T-cell (primary cell): ENCODE data around the gene CACNG4. TPM values are rescaled to one million over a fixed set of nuclear protein-coding genes. Genes with fewer than 3 reads are reported as not detected.

Experiments used
- ATAC-seq, 4 experiments: fragments of 200-7000 bp in 3 of 4; fragments of 150-1000 bp in 1 of 4; cut with Tn5 transposase; replicated peaks in 1 of 4; 1 replicate in 3 of 4; 2 replicates in 1 of 4; pipeline ENCODE4 v1.10.0; 2021; ENCODE audit warnings: moderate library complexity in 3 of 4, mild to moderate bottlenecking in 2 of 4, moderate number of reproducible peaks in 1 of 4
- CTCF ChIA-PET, 2 donors: fragments of 300-600 bp; sonication (Branson Sonifier 250); formaldehyde crosslinking; loops; one replicate each; lab custom pipeline; 2022; ENCODE audit warnings: antibody characterized with exemption in 2 of 2; lab: Charles Lee
- POLR2A ChIA-PET, 2 donors: fragments of 300-600 bp; sonication (Branson Sonifier 250); formaldehyde crosslinking; loops; one replicate each; lab custom pipeline; 2022; ENCODE audit warnings: antibody characterized with exemption in 2 of 2; lab: Charles Lee
- DNase-seq, 35 experiments: peaks; one replicate each; pipeline versions ENCODE4 v3.0.0 to v3.0.0-alpha.2; 2013 to 2023
- H3K27ac ChIP-seq: one replicate; pipeline ENCODE4 v1.5.1; 2013; ENCODE audit warnings: low read length
- H3K27me3 ChIP-seq, 2 experiments: replicated peaks in 1 of 2; 1 replicate in 1 of 2; 2 replicates in 1 of 2; pipeline versions ENCODE4 v1.6.1 to v1.7.0; 2013; ENCODE audit warnings: low read length in 1 of 2, mixed read lengths in 1 of 2; ENCODE audit not compliant: control insufficient read depth in 2 of 2, insufficient read depth in 2 of 2; ENCODE audit errors: extremely low read depth in 1 of 2
- H3K36me3 ChIP-seq, 2 donors: 1 replicate in 1 of 2; 2 replicates in 1 of 2; pipeline versions ENCODE4 v1.6.1 to v1.7.0; 2013; ENCODE audit warnings: low read length in 1 of 2; ENCODE audit not compliant: control insufficient read depth in 2 of 2, insufficient read depth in 1 of 2; ENCODE audit errors: extremely low read depth in 1 of 2
- H3K4me1 ChIP-seq, 2 experiments: 1 replicate in 1 of 2; 2 replicates in 1 of 2; pipeline versions ENCODE4 v1.6.1 to v1.7.0; 2013; ENCODE audit warnings: low read length in 2 of 2, mixed read lengths in 1 of 2; ENCODE audit not compliant: insufficient read depth in 2 of 2, control insufficient read depth in 1 of 2; ENCODE audit errors: extremely low read depth in 1 of 2
- H3K4me3 ChIP-seq, 2 donors: 1 replicate in 1 of 2; 2 replicates in 1 of 2; pipeline versions ENCODE4 v1.5.1 to v1.7.0; 2013; ENCODE audit warnings: mild to moderate bottlenecking in 2 of 2, low read length in 1 of 2, moderate library complexity in 1 of 2; ENCODE audit not compliant: control insufficient read depth in 1 of 2; ENCODE audit errors: extremely low read depth in 1 of 2
- H3K9me3 ChIP-seq: 2 replicates; pipeline ENCODE4 v1.7.0; 2013
- H3K27ac Mint-ChIP-seq, 2 donors: one replicate each; pipeline ENCODE4 v1.8.0; 2020 to 2021; ENCODE audit warnings: mild to moderate bottlenecking in 2 of 2, mixed read lengths in 2 of 2
- H3K27me3 Mint-ChIP-seq, 2 donors: one replicate each; pipeline ENCODE4 v1.8.0; 2021 to 2022; ENCODE audit warnings: mixed read lengths in 2 of 2
- H3K36me3 Mint-ChIP-seq: one replicate; pipeline ENCODE4 v1.8.0; 2021; ENCODE audit warnings: mixed read lengths
- H3K4me1 Mint-ChIP-seq, 3 donors: one replicate each; pipeline ENCODE4 v1.8.0; 2020 to 2022; ENCODE audit warnings: mixed read lengths in 3 of 3, mild to moderate bottlenecking in 1 of 3
- H3K4me3 Mint-ChIP-seq, 3 donors: one replicate each; pipeline ENCODE4 v1.8.0; 2020 to 2022; ENCODE audit warnings: mild to moderate bottlenecking in 3 of 3, mixed read lengths in 3 of 3, moderate library complexity in 3 of 3
- H3K9me3 Mint-ChIP-seq, 3 donors: one replicate each; pipeline ENCODE4 v1.8.0; 2020 to 2022; ENCODE audit warnings: mixed read lengths in 3 of 3
- WGBS: methylation state at CpG from one replicate; pipeline ENCODE4 v1.1.5; 2013; ENCODE audit warnings: missing lambda C conversion rate; ENCODE audit not compliant: insufficient coverage; 5-methylcytosine and 5-hydroxymethylcytosine counted together
- total RNA-seq, 35 experiments: library from RNA in 6 of 35; stranded (reverse) in 6 of 35; fragments of 120-200 nt in 1 of 35; gene quantifications; one replicate each; pipeline versions ENCODE4 v1.2.1 to v1.2.4 and lab custom pipeline; 2013 to 2026

Gene CACNG4
- total RNA-seq, 5 donors from 2014 or later (not counting 1 experiment from before 2014, with no cell fraction given) = 0.06 to 0.20 (median 0.13) TPM; not detected in 2

GRCh38 chr17:67078292-67078691 is 113.8 kb downstream of the CACNG4 start:
- Histone ChIP-seq H3K27me3 (no peaks in the 10 kb centered on the region), H3K4me1 (peaks cover 9 to 14% of the 10 kb centered on the region in 2 experiments), H3K4me3 (no peak overlapping the region), H3K27ac (no peak overlapping the region), H3K9me3 (no peaks in the 10 kb centered on the region), H3K36me3 (peaks cover 0 to 27% of the 10 kb centered on the region in 2 donors)
- H3K27me3 Mint-ChIP-seq = no peaks in the 10 kb centered on the region
- CTCF ChIA-PET = interaction anchor here in 1 of 2 donors (0.6 kb wide), 1 partner anchor 374 kb away, joined by 8 read pairs; no protein-coding TSS in a partner anchor
- WGBS = 96% methylated on average over 7 of the region's 11 CpGs
- POLR2A ChIA-PET = no interaction called here
- H3K4me3 Mint-ChIP-seq = no peak overlapping the region
- no peak overlapping the region for H3K27ac Mint-ChIP-seq
- H3K4me1 Mint-ChIP-seq = peaks cover 15 to 23% (median 19%) of the 10 kb centered on the region in 3 donors
- H3K9me3 Mint-ChIP-seq = no peaks in the 10 kb centered on the region
- ATAC-seq = no peak
- no peak for DNase-seq
- peaks cover 41% of the 10 kb centered on the region for H3K36me3 Mint-ChIP-seq

- H3K4me3 Mint-ChIP-seq = no peak overlapping the region
- Histone ChIP-seq H3K36me3 (peaks cover 0 to 27% of the 10 kb centered on the region in 2 donors), H3K4me1 (peaks cover 9 to 16% of the 10 kb centered on the region in 2 experiments), H3K4me3 (no peak overlapping the region), H3K9me3 (no peaks in the 10 kb centered on the region), H3K27me3 (no peaks in the 10 kb centered on the region), H3K27ac (no peak overlapping the region)
- peaks cover 26 to 27% (median 27%) of the 10 kb centered on the region in 3 donors for H3K4me1 Mint-ChIP-seq
- WGBS = 100% methylated on average over 1 of the region's 2 CpGs
- H3K27ac Mint-ChIP-seq = no peak overlapping the region
- ChIA-PET POLR2A (no interaction called here), CTCF (interaction anchor here in 1 of 2 donors (0.6 kb wide), 1 partner anchor 370 kb away, joined by 3 read pairs; no protein-coding TSS in a partner anchor)
- no peaks in the 10 kb centered on the region for H3K9me3 Mint-ChIP-seq
- ATAC-seq = no peak
- no peaks in the 10 kb centered on the region for H3K27me3 Mint-ChIP-seq
- DNase-seq = no peak
- peaks cover 36% of the 10 kb centered on the region for H3K36me3 Mint-ChIP-seq
These were observed 115.0 kb downstream of the CACNG4 start for GRCh38 chr17:67079491-67079890.

- H3K27me3 Mint-ChIP-seq = no peaks in the 10 kb centered on the region
- H3K27ac Mint-ChIP-seq = peak overlapping the region; percentile 34 to 52
- H3K36me3 Mint-ChIP-seq = peaks cover 35% of the 10 kb centered on the region
- H3K9me3 Mint-ChIP-seq = no peaks in the 10 kb centered on the region
- peaks cover 0 to 30% of the 10 kb centered on the region in 2 donors for H3K36me3 ChIP-seq
- CTCF ChIA-PET = interaction anchor here in 1 of 2 donors (0.6 kb wide), 1 partner anchor 468 kb away, joined by 3 read pairs; no protein-coding TSS in a partner anchor
- no CpG with 5 or more reads among the region's 2 CpGs for WGBS
- POLR2A ChIA-PET = no interaction called here
- H3K4me3 Mint-ChIP-seq = no peak overlapping the region
- no peaks in the 10 kb centered on the region for H3K27me3 ChIP-seq
- ATAC-seq = no peak
- H3K4me1 ChIP-seq = peaks cover 9 to 16% of the 10 kb centered on the region in 2 experiments
- no peak overlapping the region for H3K4me3 ChIP-seq
- DNase-seq = no peak
- no peak overlapping the region for H3K27ac ChIP-seq
- peaks cover 26 to 31% (median 30%) of the 10 kb centered on the region in 3 donors for H3K4me1 Mint-ChIP-seq
- no peaks in the 10 kb centered on the region for H3K9me3 ChIP-seq
These were observed 116.3 kb downstream of the CACNG4 start for GRCh38 chr17:67080804-67081203.

GRCh38 chr17:67082107-67082506 is 117.6 kb downstream of the CACNG4 start:
- no peak overlapping the region for H3K4me3 ChIP-seq
- POLR2A ChIA-PET = interaction anchor here in 1 of 2 donors (0.6 to 1.1 kb wide), 2 partner anchors 9 to 398 kb away, joined by 3 read pairs; no protein-coding TSS in a partner anchor

More at GRCh38 chr17:67082107-67082506, 117.6 kb downstream of the CACNG4 start:
- H3K27ac ChIP-seq = peak overlapping the region; percentile 32
- peak in 1 of 35 experiments; percentile 54 for DNase-seq
- H3K4me1 Mint-ChIP-seq = peaks cover 26 to 32% (median 31%) of the 10 kb centered on the region in 3 donors
- peaks cover 35% of the 10 kb centered on the region for H3K36me3 Mint-ChIP-seq
- CTCF ChIA-PET = interaction anchor here (0.6 to 1.2 kb wide), 5 partner anchors 10 to 882 kb away, joined by 3 read pairs; no protein-coding TSS in a partner anchor
- H3K27me3 ChIP-seq = no peaks in the 10 kb centered on the region
- H3K36me3 ChIP-seq = peaks cover 0 to 34% of the 10 kb centered on the region in 2 donors
- H3K9me3 ChIP-seq = no peaks in the 10 kb centered on the region
- H3K27ac Mint-ChIP-seq = peak overlapping the region; percentile 72 to 79
- WGBS = no CpG with 5 or more reads among the region's 1 CpG
- peak; percentile 75 to 87 (median 80) for ATAC-seq
- H3K27me3 Mint-ChIP-seq = no peaks in the 10 kb centered on the region
- peaks cover 9 to 16% of the 10 kb centered on the region in 2 experiments for H3K4me1 ChIP-seq
- H3K9me3 Mint-ChIP-seq = no peaks in the 10 kb centered on the region
- H3K4me3 Mint-ChIP-seq = peak overlapping the region in 1 of 3 donors; percentile 31

Other genes with a start within 250 kb of the CACNG4 start
- not detected for gene CACNG5, start 129.6 kb upstream of the CACNG4 start, total RNA-seq
- gene CACNG1, start 79.8 kb downstream of the CACNG4 start, total RNA-seq = not detected